Upper lobe of left lung (tissue), 6 donors: ENCODE data around the gene CDX2. TPM values are rescaled to one million over a fixed set of nuclear protein-coding genes. Genes with fewer than 3 reads are reported as not detected.

ENCODE experiments used
- ATAC-seq, 2 donors: fragments of 200-7000 bp; cut with Tn5 transposase; one replicate each; pipeline ENCODE4 v1.9.1; 2022; ENCODE audit warnings: mild to moderate bottlenecking in 2 of 2, moderate library complexity in 2 of 2; ENCODE audit not compliant: low FRiP score in 2 of 2
- DNase-seq, 2 donors: peaks; one replicate each; pipeline ENCODE4 v3.0.0-alpha.2; 2019 to 2020
- H3K27ac ChIP-seq, 4 donors: fragments of 200-600 bp; sonication (generic); one replicate each; pipeline ENCODE4 v1.5.1; 2016 to 2019
- H3K27me3 ChIP-seq, 4 donors: fragments of 200-600 bp; sonication (generic); one replicate each; pipeline ENCODE4 v1.5.1; 2017 to 2019
- H3K36me3 ChIP-seq, 4 donors: fragments of 200-600 bp; sonication (generic); one replicate each; pipeline ENCODE4 v1.5.1; 2016 to 2019
- H3K4me1 ChIP-seq, 4 donors: fragments of 200-600 bp; sonication (generic); one replicate each; pipeline ENCODE4 v1.5.1; 2018 to 2019
- H3K4me3 ChIP-seq, 4 donors: fragments of 200-600 bp; sonication (generic); one replicate each; pipeline ENCODE4 v1.5.1; 2017 to 2019; ENCODE audit warnings: mild to moderate bottlenecking in 2 of 4, moderate library complexity in 1 of 4
- H3K9me3 ChIP-seq, 4 donors: fragments of 200-600 bp; sonication (generic); one replicate each; pipeline ENCODE4 v1.5.1; 2018 to 2019
- CTCF ChIP-seq, 6 experiments: fragments of 450-650 bp in 4 of 6; fragments of 200-600 bp in 2 of 6; sonication (generic) in 2 of 6; IDR thresholded peaks; one replicate each; pipeline ENCODE4 v1.5.1; 2016 to 2019; ENCODE audit warnings: antibody characterized with exemption in 6 of 6
- EP300 ChIP-seq, 4 donors: sonication (generic); formaldehyde crosslinking; IDR thresholded peaks; one replicate each; pipeline ENCODE4 v1.5.1; 2017; ENCODE audit warnings: antibody characterized with exemption in 4 of 4, control low read depth in 2 of 4
- POLR2A ChIP-seq, 4 donors: fragments of 450-650 bp; IDR thresholded peaks; one replicate each; pipeline ENCODE4 v1.5.1; 2016 to 2017; ENCODE audit warnings: antibody characterized with exemption in 4 of 4, mild to moderate bottlenecking in 2 of 4
- POLR2AphosphoS5 ChIP-seq, 2 donors: sonication (generic); formaldehyde crosslinking; IDR thresholded peaks; one replicate each; pipeline ENCODE4 v1.5.1; 2017; ENCODE audit warnings: antibody characterized with exemption in 2 of 2
- WGBS, 2 donors: methylation state at CpG; one replicate each; pipeline ENCODE4 v1.1.5; 2017 to 2018; 5-methylcytosine and 5-hydroxymethylcytosine counted together
- total RNA-seq, 6 donors: library from RNA; depleted of rRNA in 4 of 6; stranded (reverse); fragments of >200 nt in 4 of 6; gene quantifications; one replicate each; pipeline versions ENCODE4 v1.1.0 to v1.2.1, GENCODE V29; 2016 to 2021
- donor health status: DM: no; HTN: no; CAD: no; lungs with moderate emphysema.
- donor health status: DM: no; HTN: yes; CAD: no; lungs with severe emphysema.

The CDX2 gene
- total RNA-seq, 6 donors from 2014 or later: 0.14 TPM; not detected in 5

GRCh38 chr13:27924529-27925141 is 44.5 kb downstream of the CDX2 start:
- Histone ChIP-seq H3K4me3 (no peak overlapping the region), H3K36me3 (no peaks in the 10 kb centered on the region), H3K27ac (no peak overlapping the region), H3K9me3 (no peaks in the 10 kb centered on the region), H3K27me3 (peaks cover 0 to 85% (median 51%) of the 10 kb centered on the region in 4 donors), H3K4me1 (peaks cover 21 to 53% (median 25%) of the 10 kb centered on the region in 4 donors)
- ATAC-seq (no peak), DNase-seq (peak in 1 of 2 donors; percentile 64)
- no peak for TF ChIP-seq EP300 (IDR thresholded peaks at IDR 0.05)
- no peak for TF ChIP-seq POLR2AphosphoS5 (IDR thresholded peaks at IDR 0.05)
- no peak for TF ChIP-seq CTCF (IDR thresholded peaks at IDR 0.05)
- no peak for TF ChIP-seq POLR2A (IDR thresholded peaks at IDR 0.05)
- 8 to 10% methylated on average over 5 to 36 of the region's 46 CpGs for WGBS, 2 donors

- 5 to 9% methylated on average over 23 to 38 of the region's 48 CpGs for WGBS, 2 donors
- H3K27me3 ChIP-seq: peaks cover 0 to 85% (median 48%) of the 10 kb centered on the region in 4 donors
Measured at GRCh38 chr13:27923794-27924528, 45.2 kb downstream of the CDX2 start.

GRCh38 chr13:27922883-27923612 is 46.1 kb downstream of the CDX2 start:
- Histone ChIP-seq H3K9me3 (no peaks in the 10 kb centered on the region), H3K4me3 (no peak overlapping the region), H3K36me3 (no peaks in the 10 kb centered on the region), H3K4me1 (peaks cover 22 to 51% (median 28%) of the 10 kb centered on the region in 4 donors), H3K27ac (no peak overlapping the region), H3K27me3 (peaks cover 0 to 85% (median 44%) of the 10 kb centered on the region in 4 donors)
- no peak for TF ChIP-seq CTCF (IDR thresholded peaks at IDR 0.05)
- no peak for TF ChIP-seq POLR2AphosphoS5 (IDR thresholded peaks at IDR 0.05)
- 4 to 7% methylated on average over 14 to 24 of the region's 24 CpGs for WGBS, 2 donors
- ATAC-seq (no peak), DNase-seq (no peak)

More at GRCh38 chr13:27923794-27924528, 45.2 kb downstream of the CDX2 start:
- H3K4me3 ChIP-seq: no peak overlapping the region
- TF ChIP-seq EP300 (IDR thresholded peaks at IDR 0.05): no peak
- TF ChIP-seq CTCF (IDR thresholded peaks at IDR 0.05): no peak
- no peak for TF ChIP-seq POLR2AphosphoS5 (IDR thresholded peaks at IDR 0.05)
- no peak for TF ChIP-seq POLR2A (IDR thresholded peaks at IDR 0.05)
- no peaks in the 10 kb centered on the region for H3K36me3 ChIP-seq
- no peak overlapping the region for H3K27ac ChIP-seq
- no peak for ATAC-seq
- peaks cover 22 to 55% (median 27%) of the 10 kb centered on the region in 4 donors for H3K4me1 ChIP-seq
- peak in 1 of 2 donors; percentile 81 for DNase-seq
- H3K9me3 ChIP-seq: no peaks in the 10 kb centered on the region

- Histone ChIP-seq H3K4me3 (no peak overlapping the region), H3K36me3 (no peaks in the 10 kb centered on the region), H3K27me3 (peaks cover 0 to 85% (median 47%) of the 10 kb centered on the region in 4 donors), H3K9me3 (no peaks in the 10 kb centered on the region), H3K4me1 (peaks cover 28 to 52% (median 35%) of the 10 kb centered on the region in 4 donors), H3K27ac (no peak overlapping the region)
- no peak for DNase-seq
- WGBS, 2 donors: 8 to 12% methylated on average over 24 to 38 of the region's 39 CpGs
- no peak for ATAC-seq
- no peak for TF ChIP-seq EP300 (IDR thresholded peaks at IDR 0.05)
- no peak for TF ChIP-seq POLR2A (IDR thresholded peaks at IDR 0.05)
- no peak for TF ChIP-seq CTCF (IDR thresholded peaks at IDR 0.05)
- no peak for TF ChIP-seq POLR2AphosphoS5 (IDR thresholded peaks at IDR 0.05)
Measured at GRCh38 chr13:27921961-27922882, 46.9 kb downstream of the CDX2 start.
